AG09309 (cell line): ENCODE data around the gene KDM1B.

Experiments used
- DNase-seq: peaks from one replicate; pipeline ENCODE4 v3.0.0-alpha.2; 2010; ENCODE audit warnings: low read depth
- H3K4me3 ChIP-seq: 2 replicates; pipeline ENCODE4 v1.5.1; 2011; ENCODE audit warnings: mild to moderate bottlenecking, low read depth, low read length, moderate library complexity; ENCODE audit not compliant: control insufficient read depth
- TF ChIP-seq, protein P1 (sequence below): IDR thresholded peaks from 2 replicates; pipeline ENCODE4 v1.5.1; 2011; ENCODE audit warnings: mild to moderate bottlenecking, low read depth, low read length, inconsistent platforms; ENCODE audit not compliant: insufficient read depth, control insufficient read depth; ENCODE audit errors: missing control alignments

KDM1B gene

DNA sequence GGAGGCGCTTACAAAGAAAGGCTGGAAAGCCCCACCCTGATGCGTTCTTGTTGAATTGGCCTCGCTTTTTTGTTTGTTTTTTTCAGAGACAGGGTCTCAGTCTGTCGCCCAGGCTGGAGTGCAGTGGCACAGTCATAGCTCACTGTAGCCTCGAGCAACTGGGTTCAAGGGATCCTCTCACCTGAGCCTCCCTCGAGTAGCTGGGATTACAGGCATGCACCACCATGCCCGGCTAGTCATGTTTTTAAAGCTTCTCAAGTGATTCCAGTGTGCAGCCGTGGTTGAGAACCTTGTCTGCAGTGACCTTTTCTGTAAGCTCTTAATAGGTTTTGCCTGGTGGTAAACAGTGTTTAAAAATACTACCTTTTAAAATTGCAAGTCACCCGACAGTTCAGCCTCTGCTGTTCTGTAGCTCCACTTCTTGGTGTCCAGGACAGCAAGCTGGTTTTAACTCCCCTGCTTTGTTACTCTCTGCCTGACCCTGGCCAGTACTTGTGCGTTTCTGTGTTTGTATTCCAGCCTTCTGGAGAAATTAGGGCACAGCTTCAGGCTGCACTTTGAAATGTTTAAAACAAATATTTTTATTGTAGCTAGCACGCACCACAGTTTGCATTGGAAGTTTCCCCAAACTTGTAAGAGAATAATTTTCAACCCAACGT is 54.4 kb downstream of the KDM1B start:
- TF ChIP-seq, protein P1, sequence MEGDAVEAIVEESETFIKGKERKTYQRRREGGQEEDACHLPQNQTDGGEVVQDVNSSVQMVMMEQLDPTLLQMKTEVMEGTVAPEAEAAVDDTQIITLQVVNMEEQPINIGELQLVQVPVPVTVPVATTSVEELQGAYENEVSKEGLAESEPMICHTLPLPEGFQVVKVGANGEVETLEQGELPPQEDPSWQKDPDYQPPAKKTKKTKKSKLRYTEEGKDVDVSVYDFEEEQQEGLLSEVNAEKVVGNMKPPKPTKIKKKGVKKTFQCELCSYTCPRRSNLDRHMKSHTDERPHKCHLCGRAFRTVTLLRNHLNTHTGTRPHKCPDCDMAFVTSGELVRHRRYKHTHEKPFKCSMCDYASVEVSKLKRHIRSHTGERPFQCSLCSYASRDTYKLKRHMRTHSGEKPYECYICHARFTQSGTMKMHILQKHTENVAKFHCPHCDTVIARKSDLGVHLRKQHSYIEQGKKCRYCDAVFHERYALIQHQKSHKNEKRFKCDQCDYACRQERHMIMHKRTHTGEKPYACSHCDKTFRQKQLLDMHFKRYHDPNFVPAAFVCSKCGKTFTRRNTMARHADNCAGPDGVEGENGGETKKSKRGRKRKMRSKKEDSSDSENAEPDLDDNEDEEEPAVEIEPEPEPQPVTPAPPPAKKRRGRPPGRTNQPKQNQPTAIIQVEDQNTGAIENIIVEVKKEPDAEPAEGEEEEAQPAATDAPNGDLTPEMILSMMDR = no peak
- no peak for DNase-seq
- H3K4me3 ChIP-seq = no peak overlapping the region

- no peak overlapping the region for H3K4me3 ChIP-seq
- TF ChIP-seq, protein P1 = no peak
- no peak for DNase-seq
Measured at GRCh38 chr6:18210707-18211106, 55.5 kb downstream of the KDM1B start.

GRCh38 chr6:18211338-18211737 is 56.1 kb downstream of the KDM1B start:
- DNase-seq = no peak
- H3K4me3 ChIP-seq = no peak overlapping the region
- TF ChIP-seq, protein P1 = no peak

GRCh38 chr6:18212231-18212630 is 57.0 kb downstream of the KDM1B start:
- no peak for DNase-seq
- no peak overlapping the region for H3K4me3 ChIP-seq
- TF ChIP-seq, protein P1 = no peak

DNA sequence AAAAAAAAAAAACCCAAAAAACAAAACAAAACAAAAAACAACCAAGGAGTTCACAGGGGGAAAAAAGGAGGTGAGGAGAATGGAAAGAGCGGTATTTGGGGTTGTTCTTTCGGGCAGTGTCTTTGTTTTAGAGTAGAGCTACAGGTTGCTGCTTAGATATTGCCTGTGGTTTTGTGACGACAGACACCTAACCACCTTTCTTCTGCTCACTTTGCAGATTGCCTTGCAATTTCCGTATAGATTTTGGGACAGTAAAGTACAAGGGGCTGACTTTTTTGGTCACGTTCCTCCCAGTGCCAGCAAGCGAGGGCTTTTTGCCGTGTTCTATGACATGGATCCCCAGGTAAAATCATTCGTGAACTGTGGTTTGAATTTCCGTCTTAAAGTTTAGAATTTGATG is 58.2 kb downstream of the KDM1B start:
- DNase-seq = no peak
- H3K4me3 ChIP-seq = no peak overlapping the region
- TF ChIP-seq, protein P1 = no peak

GRCh38 chr6:18214003-18214402 is 58.8 kb downstream of the KDM1B start:
- DNase-seq = no peak
- H3K4me3 ChIP-seq = no peak overlapping the region
- TF ChIP-seq, protein P1 = no peak
